Hepatocyte (in vitro differentiated cells): ENCODE measurements around the gene C22orf39.

Experiments
- EZH2 ChIP-seq: fragments of 200-600 bp; sonication (generic); IDR thresholded peaks from 2 replicates; pipeline ENCODE4 v1.6.1; 2016; ENCODE audit warnings: antibody characterized with exemption, mild to moderate bottlenecking, borderline replicate concordance
- EZH2phosphoT487 ChIP-seq: fragments of 200-600 bp; sonication (generic); IDR thresholded peaks from one replicate; pipeline ENCODE4 v1.6.1; 2018; ENCODE audit warnings: antibody characterized with exemption, mild to moderate bottlenecking, low read depth, moderate library complexity; ENCODE audit not compliant: unreplicated experiment, severe bottlenecking
- TF ChIP-seq, protein P1 (sequence below): fragments of 200-600 bp; sonication (generic); IDR thresholded peaks from 2 replicates; pipeline ENCODE4 v1.5.1; 2016; ENCODE audit warnings: antibody characterized with exemption, mild to moderate bottlenecking; ENCODE audit not compliant: poor library complexity

DNA sequence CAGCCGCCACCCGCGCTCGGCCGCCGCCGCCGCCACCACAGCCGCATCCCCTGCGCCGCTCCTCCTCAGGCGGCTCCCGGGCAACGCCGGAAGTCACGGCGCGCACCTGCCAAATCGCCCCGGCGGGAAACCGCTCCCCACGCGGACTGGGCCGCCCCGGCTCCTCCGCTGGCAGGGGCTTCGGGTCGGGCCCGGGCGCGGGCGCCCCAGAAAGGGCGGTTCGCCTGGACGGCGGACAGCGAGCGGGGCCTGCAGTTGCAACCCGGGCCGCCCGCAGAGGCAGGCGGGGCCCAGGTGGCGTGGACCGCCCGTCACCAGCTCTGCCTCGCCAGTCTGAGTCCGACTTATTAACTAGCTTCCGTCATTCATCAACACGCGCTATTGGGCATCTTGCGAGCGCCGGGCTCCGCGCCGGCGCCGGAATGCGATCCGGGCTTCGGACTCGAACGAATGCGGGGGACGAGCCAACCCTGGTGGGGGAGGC is 15.8 kb downstream of the C22orf39 start, which contains the start of gene HIRA:
- TF ChIP-seq EZH2phosphoT487 (no peak), EZH2 (no peak)
- TF ChIP-seq, protein P1, sequence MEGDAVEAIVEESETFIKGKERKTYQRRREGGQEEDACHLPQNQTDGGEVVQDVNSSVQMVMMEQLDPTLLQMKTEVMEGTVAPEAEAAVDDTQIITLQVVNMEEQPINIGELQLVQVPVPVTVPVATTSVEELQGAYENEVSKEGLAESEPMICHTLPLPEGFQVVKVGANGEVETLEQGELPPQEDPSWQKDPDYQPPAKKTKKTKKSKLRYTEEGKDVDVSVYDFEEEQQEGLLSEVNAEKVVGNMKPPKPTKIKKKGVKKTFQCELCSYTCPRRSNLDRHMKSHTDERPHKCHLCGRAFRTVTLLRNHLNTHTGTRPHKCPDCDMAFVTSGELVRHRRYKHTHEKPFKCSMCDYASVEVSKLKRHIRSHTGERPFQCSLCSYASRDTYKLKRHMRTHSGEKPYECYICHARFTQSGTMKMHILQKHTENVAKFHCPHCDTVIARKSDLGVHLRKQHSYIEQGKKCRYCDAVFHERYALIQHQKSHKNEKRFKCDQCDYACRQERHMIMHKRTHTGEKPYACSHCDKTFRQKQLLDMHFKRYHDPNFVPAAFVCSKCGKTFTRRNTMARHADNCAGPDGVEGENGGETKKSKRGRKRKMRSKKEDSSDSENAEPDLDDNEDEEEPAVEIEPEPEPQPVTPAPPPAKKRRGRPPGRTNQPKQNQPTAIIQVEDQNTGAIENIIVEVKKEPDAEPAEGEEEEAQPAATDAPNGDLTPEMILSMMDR: no peak
